Measurements from ENCODE around the gene SMTNL1.

Gene SMTNL1

GRCh38 chr11:57521116-57521515 is 16.3 kb upstream of the SMTNL1 start:
- H3K4ac ChIP-seq (ENCODE audit: low read depth, low read length): no peak overlapping the region
- H3K56ac ChIP-seq (ENCODE audit: low read length): no peak overlapping the region
- H4K5ac ChIP-seq (ENCODE audit: low read length): no peak overlapping the region
- H3K23ac ChIP-seq (ENCODE audit: low read length): no peak overlapping the region
- no peak overlapping the region for H3K4me2 ChIP-seq (ENCODE audit: low read length)
- no peak overlapping the region for H2BK120ac ChIP-seq (ENCODE audit: low read depth, low read length)
- no peak overlapping the region for H3K27ac ChIP-seq (ENCODE audit: low read depth, low read length)
- no peak overlapping the region for H3K9ac ChIP-seq (ENCODE audit: low read length)
- no peak for DNase-seq
- H3K36me3 ChIP-seq (ENCODE audit: control insufficient read depth, insufficient read depth, low read length): no peaks in the 10 kb centered on the region
- no peak overlapping the region for H2BK15ac ChIP-seq (replicated peaks; ENCODE audit: low read depth)
- no peak overlapping the region for H4K8ac ChIP-seq (ENCODE audit: low read depth, low read length)
- H3K79me2 ChIP-seq (ENCODE audit: control insufficient read depth, insufficient read depth, low read length): no peaks in the 10 kb centered on the region
- no peaks in the 10 kb centered on the region for H3K27me3 ChIP-seq (ENCODE audit: insufficient read depth, low read length, poor library complexity)
- H2BK5ac ChIP-seq (ENCODE audit: low read length): no peak overlapping the region
- no peaks in the 10 kb centered on the region for H3K4me1 ChIP-seq (ENCODE audit: control insufficient read depth, low read depth, low read length)
- H2AK5ac ChIP-seq (ENCODE audit: low read length): no peak overlapping the region
- H3K4me3 ChIP-seq (ENCODE audit: low read length): no peak overlapping the region
- H3K79me1 ChIP-seq (ENCODE audit: low read length): no peaks in the 10 kb centered on the region
- WGBS (ENCODE audit: extremely low coverage, insufficient coverage, low lambda C conversion rate): no CpG with 5 or more reads among the region's 2 CpGs
- H3K18ac ChIP-seq (ENCODE audit: low read length): no peak overlapping the region

- no CpG with 5 or more reads among the region's 4 CpGs for WGBS (ENCODE audit: extremely low coverage, insufficient coverage, low lambda C conversion rate)
- Histone ChIP-seq H3K18ac (ENCODE audit: low read length) (no peak overlapping the region), H3K36me3 (ENCODE audit: control insufficient read depth, insufficient read depth, low read length) (peaks cover 2% of the 10 kb centered on the region), H3K27me3 (ENCODE audit: insufficient read depth, low read length, poor library complexity) (no peaks in the 10 kb centered on the region), H3K79me2 (ENCODE audit: control insufficient read depth, insufficient read depth, low read length) (no peaks in the 10 kb centered on the region), H2BK120ac (ENCODE audit: low read depth, low read length) (no peak overlapping the region), H4K8ac (ENCODE audit: low read depth, low read length) (no peak overlapping the region), H2AK5ac (ENCODE audit: low read length) (no peak overlapping the region), H2BK15ac (replicated peaks; ENCODE audit: low read depth) (no peak overlapping the region), H3K56ac (ENCODE audit: low read length) (no peak overlapping the region), H3K23ac (ENCODE audit: low read length) (no peak overlapping the region), H3K27ac (ENCODE audit: low read depth, low read length) (no peak overlapping the region), H3K79me1 (ENCODE audit: low read length) (peaks cover 4% of the 10 kb centered on the region), H3K4me1 (ENCODE audit: control insufficient read depth, low read depth, low read length) (peaks cover 3% of the 10 kb centered on the region), H3K4me3 (ENCODE audit: low read length) (no peak overlapping the region), H3K4me2 (ENCODE audit: low read length) (no peak overlapping the region), H3K9ac (ENCODE audit: low read length) (no peak overlapping the region), H3K4ac (ENCODE audit: low read depth, low read length) (no peak overlapping the region), H2BK5ac (ENCODE audit: low read length) (no peak overlapping the region), H4K5ac (ENCODE audit: low read length) (no peak overlapping the region)
- DNase-seq: no peak
Observed at GRCh38 chr11:57523419-57523818, 14.0 kb upstream of the SMTNL1 start.

- Histone ChIP-seq H3K23ac (ENCODE audit: low read length) (no peak overlapping the region), H3K4me3 (ENCODE audit: low read length) (no peak overlapping the region), H2BK5ac (ENCODE audit: low read length) (no peak overlapping the region), H3K27ac (ENCODE audit: low read depth, low read length) (no peak overlapping the region), H3K36me3 (ENCODE audit: control insufficient read depth, insufficient read depth, low read length) (peaks cover 2% of the 10 kb centered on the region), H3K18ac (ENCODE audit: low read length) (no peak overlapping the region), H3K9ac (ENCODE audit: low read length) (peak overlapping the region; percentile 50), H3K4me2 (ENCODE audit: low read length) (no peak overlapping the region), H3K4ac (ENCODE audit: low read depth, low read length) (no peak overlapping the region), H3K4me1 (ENCODE audit: control insufficient read depth, low read depth, low read length) (peaks cover 7% of the 10 kb centered on the region), H4K5ac (ENCODE audit: low read length) (no peak overlapping the region), H2BK15ac (replicated peaks; ENCODE audit: low read depth) (no peak overlapping the region), H3K79me2 (ENCODE audit: control insufficient read depth, insufficient read depth, low read length) (peaks cover 17% of the 10 kb centered on the region), H4K8ac (ENCODE audit: low read depth, low read length) (no peak overlapping the region), H3K27me3 (ENCODE audit: insufficient read depth, low read length, poor library complexity) (no peaks in the 10 kb centered on the region), H2AK5ac (ENCODE audit: low read length) (no peak overlapping the region), H3K79me1 (ENCODE audit: low read length) (peaks cover 16% of the 10 kb centered on the region), H2BK120ac (ENCODE audit: low read depth, low read length) (no peak overlapping the region), H3K56ac (ENCODE audit: low read length) (peak overlapping the region; percentile 63)
- DNase-seq: peak; percentile 79
- no CpG with 5 or more reads among the region's 7 CpGs for WGBS (ENCODE audit: extremely low coverage, insufficient coverage, low lambda C conversion rate)
Observed at GRCh38 chr11:57527056-57527631, 10.3 kb upstream of the SMTNL1 start.

- Histone ChIP-seq H3K4ac (ENCODE audit: low read depth, low read length) (no peak overlapping the region), H3K4me1 (ENCODE audit: control insufficient read depth, low read depth, low read length) (peaks cover 7% of the 10 kb centered on the region), H2BK15ac (replicated peaks; ENCODE audit: low read depth) (no peak overlapping the region), H2BK5ac (ENCODE audit: low read length) (no peak overlapping the region), H3K4me3 (ENCODE audit: low read length) (no peak overlapping the region), H3K79me1 (ENCODE audit: low read length) (peaks cover 16% of the 10 kb centered on the region), H3K9ac (ENCODE audit: low read length) (no peak overlapping the region), H2AK5ac (ENCODE audit: low read length) (no peak overlapping the region), H3K4me2 (ENCODE audit: low read length) (no peak overlapping the region), H4K8ac (ENCODE audit: low read depth, low read length) (no peak overlapping the region), H2BK120ac (ENCODE audit: low read depth, low read length) (no peak overlapping the region), H3K79me2 (ENCODE audit: control insufficient read depth, insufficient read depth, low read length) (peaks cover 17% of the 10 kb centered on the region), H4K5ac (ENCODE audit: low read length) (no peak overlapping the region), H3K56ac (ENCODE audit: low read length) (no peak overlapping the region), H3K18ac (ENCODE audit: low read length) (no peak overlapping the region), H3K23ac (ENCODE audit: low read length) (no peak overlapping the region), H3K27me3 (ENCODE audit: insufficient read depth, low read length, poor library complexity) (no peaks in the 10 kb centered on the region), H3K27ac (ENCODE audit: low read depth, low read length) (no peak overlapping the region), H3K36me3 (ENCODE audit: control insufficient read depth, insufficient read depth, low read length) (peaks cover 2% of the 10 kb centered on the region)
- no peak for DNase-seq
Observed at GRCh38 chr11:57529012-57529411, 8.4 kb upstream of the SMTNL1 start.

DNA sequence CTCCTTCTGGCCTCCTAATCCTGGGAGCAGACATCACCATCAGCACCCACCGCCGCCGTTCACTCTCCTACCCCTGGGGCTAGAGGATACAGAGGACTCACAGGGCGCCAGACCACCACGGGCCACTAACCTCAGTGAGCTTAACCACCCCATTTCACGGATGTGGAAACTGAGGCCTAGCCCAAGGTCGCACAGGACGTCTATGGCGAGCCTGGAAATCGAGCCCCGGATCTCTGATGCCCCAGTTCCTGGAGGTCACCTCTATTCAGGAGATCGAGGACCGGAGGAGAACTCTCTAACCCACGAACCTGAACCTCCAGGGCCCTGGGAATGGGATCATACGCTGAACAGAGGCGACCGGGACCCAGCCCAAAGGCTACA is 7.2 kb upstream of the SMTNL1 start:
- DNase-seq: no peak
- Histone ChIP-seq H3K4me3 (ENCODE audit: low read length) (peak overlapping the region; percentile 93), H3K27me3 (ENCODE audit: insufficient read depth, low read length, poor library complexity) (no peaks in the 10 kb centered on the region), H3K36me3 (ENCODE audit: control insufficient read depth, insufficient read depth, low read length) (peaks cover 2% of the 10 kb centered on the region), H3K18ac (ENCODE audit: low read length) (no peak overlapping the region), H2BK15ac (replicated peaks; ENCODE audit: low read depth) (no peak overlapping the region), H3K4ac (ENCODE audit: low read depth, low read length) (peak overlapping the region; percentile 64), H3K4me2 (ENCODE audit: low read length) (peak overlapping the region; percentile 85), H3K23ac (ENCODE audit: low read length) (peak overlapping the region; percentile 89), H4K5ac (ENCODE audit: low read length) (peak overlapping the region; percentile 97), H3K27ac (ENCODE audit: low read depth, low read length) (no peak overlapping the region), H3K9ac (ENCODE audit: low read length) (peak overlapping the region; percentile 96), H2BK120ac (ENCODE audit: low read depth, low read length) (no peak overlapping the region), H3K4me1 (ENCODE audit: control insufficient read depth, low read depth, low read length) (peaks cover 7% of the 10 kb centered on the region), H3K56ac (ENCODE audit: low read length) (peak overlapping the region; percentile 94), H2AK5ac (ENCODE audit: low read length) (peak overlapping the region; percentile 8), H3K79me1 (ENCODE audit: low read length) (peaks cover 16% of the 10 kb centered on the region), H3K79me2 (ENCODE audit: control insufficient read depth, insufficient read depth, low read length) (peaks cover 17% of the 10 kb centered on the region), H2BK5ac (ENCODE audit: low read length) (peak overlapping the region; percentile 35), H4K8ac (ENCODE audit: low read depth, low read length) (peak overlapping the region; percentile 78)
- WGBS (ENCODE audit: extremely low coverage, insufficient coverage, low lambda C conversion rate): no CpG with 5 or more reads among the region's 17 CpGs

Data from mesendoderm (in vitro differentiated cells).